Natural killer cell treated with Interleukin-12 subunit alpha and Interleukin-12 subunit beta and Interleukin-15 and Interleukin-18, amount 100 ng/mL, for 72 hours (primary cell): ENCODE measurements around the gene SLC45A1. TPM values are rescaled to one million over a fixed set of nuclear protein-coding genes. Genes with fewer than 3 reads are reported as not detected.

ENCODE experiments used
- ATAC-seq, 2 donors: fragments of 150-1000 bp; cut with Tn5 transposase in 1 of 2; sonication (Bioruptor Pico), chemical (Tn5 transposase) in 1 of 2; 2 replicates each; pipeline ENCODE4 v1.10.0; 2021
- DNase-seq: peaks from one replicate; pipeline ENCODE4 v3.0.0; 2022; ENCODE audit warnings: low spot score
- H3K27ac Mint-ChIP-seq, 2 donors: 1 replicate in 1 of 2; 2 replicates in 1 of 2; pipeline ENCODE4 v1.8.0; 2022; ENCODE audit warnings: mixed read lengths in 2 of 2, mild to moderate bottlenecking in 1 of 2, moderate library complexity in 1 of 2
- H3K27me3 Mint-ChIP-seq, 2 donors: 1 replicate in 1 of 2; 2 replicates in 1 of 2; pipeline ENCODE4 v1.8.0; 2022; ENCODE audit warnings: mixed read lengths in 2 of 2
- H3K36me3 Mint-ChIP-seq: one replicate; pipeline ENCODE4 v1.8.0; 2022; ENCODE audit warnings: mixed read lengths
- H3K4me1 Mint-ChIP-seq, 2 donors: 1 replicate in 1 of 2; 2 replicates in 1 of 2; pipeline ENCODE4 v1.8.0; 2022; ENCODE audit warnings: low read depth in 2 of 2, mixed read lengths in 2 of 2, mild to moderate bottlenecking in 1 of 2
- H3K4me3 Mint-ChIP-seq: one replicate; pipeline ENCODE4 v1.8.0; 2022; ENCODE audit warnings: mixed read lengths
- H3K9me3 Mint-ChIP-seq: 2 replicates; pipeline ENCODE4 v1.8.0; 2022; ENCODE audit warnings: mixed read lengths
- total RNA-seq, 2 donors: library from RNA; stranded (reverse); gene quantifications; one replicate each; pipeline ENCODE4 v1.2.3, GENCODE V29; 2022

SLC45A1 gene
- total RNA-seq, 2 donors from 2014 or later: 0.22 to 0.26 TPM

DNA sequence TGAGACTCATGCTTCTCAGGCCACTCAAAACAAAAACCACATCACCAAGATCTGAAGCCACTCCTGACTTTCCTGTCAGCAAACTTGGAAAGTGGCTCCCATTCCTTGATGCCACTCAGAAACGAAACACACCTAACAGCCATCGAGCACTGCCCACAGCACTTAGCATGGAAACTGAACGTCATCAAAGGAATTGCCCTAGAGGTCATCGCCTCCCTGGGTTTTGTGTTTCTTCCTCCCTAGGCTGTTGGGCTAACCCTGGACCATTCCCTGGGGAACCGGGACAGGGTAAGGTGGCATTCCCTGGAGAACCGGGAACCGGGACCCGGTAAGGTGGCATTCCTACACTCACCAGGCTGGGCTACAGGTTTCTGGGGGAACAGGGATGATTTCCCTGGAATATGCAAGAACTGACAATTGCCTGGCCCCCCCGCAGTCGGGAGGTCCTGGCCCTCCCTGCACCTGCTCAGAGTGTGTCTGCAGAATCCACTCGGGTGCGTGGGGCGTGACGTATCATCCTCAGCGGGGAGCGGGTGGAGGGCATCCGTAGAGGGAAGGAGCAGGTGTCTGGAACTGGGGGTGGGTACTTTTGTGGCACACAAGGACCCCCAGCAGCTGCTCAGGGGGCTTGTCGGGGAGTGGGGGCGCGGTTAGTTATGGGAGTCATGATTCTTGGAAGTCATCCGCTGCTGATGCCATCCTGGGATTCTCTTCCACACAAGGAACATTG lies 30.3 kb downstream of the SLC45A1 start:
- ATAC-seq (no peak), DNase-seq (no peak)
- peaks cover 0 to 8% of the 10 kb centered on the region in 2 donors for H3K4me1 Mint-ChIP-seq
- peaks cover 0 to 4% of the 10 kb centered on the region in 2 donors for H3K27me3 Mint-ChIP-seq
- no peak overlapping the region for H3K27ac Mint-ChIP-seq
- H3K4me3 Mint-ChIP-seq: no peak overlapping the region
- H3K36me3 Mint-ChIP-seq: no peaks in the 10 kb centered on the region
- no peaks in the 10 kb centered on the region for H3K9me3 Mint-ChIP-seq

DNA sequence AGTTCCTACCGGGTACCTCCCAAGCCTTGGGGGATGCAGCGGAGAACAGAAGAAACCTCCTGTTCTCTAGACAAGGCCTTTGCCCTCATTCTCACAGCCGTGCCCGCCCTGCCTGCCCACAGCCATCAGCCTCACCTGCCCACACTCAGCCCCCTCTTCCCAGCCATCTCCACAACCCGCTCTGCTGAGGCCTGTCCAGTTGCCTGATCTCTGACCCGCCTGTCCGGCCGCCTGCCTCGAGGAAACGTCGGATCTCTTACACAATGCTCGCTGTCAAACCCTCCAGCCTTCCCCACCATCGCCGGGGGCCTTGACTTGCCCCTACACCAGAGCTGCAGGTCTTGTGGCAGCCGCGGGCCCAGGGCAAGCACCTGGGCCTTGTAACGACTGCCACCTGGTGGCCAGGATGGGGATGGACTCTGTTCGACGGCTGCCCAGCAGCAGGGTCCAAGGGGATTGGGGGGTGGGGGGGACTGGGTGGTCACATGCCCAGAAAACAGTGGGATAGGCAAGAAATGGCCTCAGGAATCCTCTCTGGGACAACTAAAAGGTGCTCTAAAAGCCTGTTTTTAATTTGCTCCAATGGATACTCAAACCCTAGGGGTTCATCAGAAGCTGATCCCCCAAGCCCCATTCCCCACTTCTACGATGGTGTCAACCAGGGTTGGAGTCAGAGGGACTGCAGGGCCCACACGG lies 31.0 kb downstream of the SLC45A1 start:
- H3K27ac Mint-ChIP-seq: no peak overlapping the region

DNA sequence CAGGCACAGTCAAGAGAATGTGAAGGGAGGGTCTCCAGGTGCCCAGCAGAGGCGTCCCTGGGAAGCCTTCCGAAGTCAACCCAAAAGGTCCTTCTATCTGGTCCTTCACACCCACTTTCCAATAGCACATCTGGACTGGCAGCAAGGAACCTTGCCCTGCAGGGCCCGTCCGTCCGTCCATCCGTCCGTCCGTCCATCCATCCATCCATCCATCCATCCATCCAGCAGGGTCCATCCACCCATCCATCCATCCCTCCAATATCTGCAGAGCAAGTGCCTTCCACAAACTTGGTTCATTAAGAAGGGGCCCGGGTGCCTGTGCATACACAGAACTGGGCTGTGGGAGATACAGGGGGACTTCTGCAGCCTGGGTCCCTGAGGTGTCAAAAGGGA lies 31.6 kb downstream of the SLC45A1 start:
- no peak for DNase-seq
- H3K27ac Mint-ChIP-seq: no peak overlapping the region

More for the DNA sequence above, 31.0 kb downstream of the SLC45A1 start:
- Mint-ChIP-seq H3K36me3 (no peaks in the 10 kb centered on the region), H3K4me3 (no peak overlapping the region), H3K9me3 (no peaks in the 10 kb centered on the region), H3K4me1 (peaks cover 0 to 8% of the 10 kb centered on the region in 2 donors), H3K27me3 (peaks cover 0 to 4% of the 10 kb centered on the region in 2 donors)
- ATAC-seq (peak; percentile 64 to 74), DNase-seq (no peak)

DNA sequence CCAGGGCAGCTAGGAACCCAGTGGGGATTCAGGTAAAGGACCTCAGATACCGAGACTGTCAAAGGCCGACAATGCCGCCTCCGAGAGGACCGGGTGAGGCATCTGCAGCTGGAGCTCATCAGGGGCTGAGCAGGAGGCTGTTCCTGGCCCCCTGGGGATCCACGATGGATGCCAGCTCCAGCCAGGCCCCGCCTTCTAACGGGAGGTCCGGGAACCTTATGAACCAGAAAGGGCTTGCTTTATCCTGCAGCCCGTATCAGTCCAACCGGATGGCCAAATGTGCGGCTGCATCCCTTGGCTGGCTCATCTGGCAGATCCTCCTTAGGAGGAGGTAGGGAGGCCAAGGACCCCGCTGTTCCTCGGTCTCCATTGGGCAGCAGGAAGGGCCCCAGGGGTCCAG lies 32.0 kb downstream of the SLC45A1 start:
- no peaks in the 10 kb centered on the region for H3K9me3 Mint-ChIP-seq
- H3K27ac Mint-ChIP-seq: no peak overlapping the region
- no peak for ATAC-seq

More for the DNA sequence above, 31.6 kb downstream of the SLC45A1 start:
- Mint-ChIP-seq H3K27me3 (peaks cover 0 to 4% of the 10 kb centered on the region in 2 donors), H3K4me1 (peaks cover 0 to 8% of the 10 kb centered on the region in 2 donors), H3K36me3 (no peaks in the 10 kb centered on the region), H3K4me3 (no peak overlapping the region), H3K9me3 (no peaks in the 10 kb centered on the region)
- ATAC-seq: no peak

DNA sequence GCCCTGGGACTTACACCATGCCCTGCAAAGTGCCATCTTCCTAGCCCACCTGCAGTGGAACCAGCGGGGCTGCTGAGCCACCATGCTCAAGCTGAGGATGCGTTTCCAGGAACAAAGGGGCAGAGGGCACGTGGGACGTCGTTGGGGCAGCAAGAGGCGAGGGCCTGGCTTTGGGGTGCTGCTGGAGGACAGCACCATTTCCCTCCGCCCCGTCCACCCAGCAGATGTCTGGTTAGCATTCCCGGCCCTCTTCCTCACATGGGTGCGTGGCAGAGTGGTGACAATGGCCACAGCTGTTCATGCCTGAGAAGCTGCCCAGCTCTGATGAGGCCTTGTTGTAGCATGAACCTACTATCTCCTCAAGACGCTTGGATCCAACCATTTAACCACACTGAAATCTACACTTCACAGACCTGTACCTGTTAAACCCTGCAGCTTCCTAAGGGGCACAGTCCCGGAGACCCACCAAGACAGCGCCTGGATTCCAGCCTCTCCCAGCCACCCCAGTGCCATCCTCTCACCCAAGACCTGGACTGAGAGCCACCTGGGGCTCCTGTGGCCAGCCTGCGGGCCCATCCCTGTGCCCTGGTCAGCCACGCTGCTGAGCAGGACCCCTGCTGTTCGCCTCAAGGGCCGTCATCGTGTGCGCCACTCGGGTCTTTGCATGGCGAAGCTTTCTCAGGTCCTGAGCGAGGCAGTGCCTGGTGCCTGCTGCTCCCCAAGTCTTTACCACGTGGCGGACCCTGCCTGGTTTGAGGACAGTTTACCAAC lies 33.2 kb downstream of the SLC45A1 start:
- no peak for ATAC-seq
- no peaks in the 10 kb centered on the region for H3K36me3 Mint-ChIP-seq

More for the DNA sequence above, 32.0 kb downstream of the SLC45A1 start:
- no peak for DNase-seq
- Mint-ChIP-seq H3K4me1 (peaks cover 0 to 8% of the 10 kb centered on the region in 2 donors), H3K4me3 (no peak overlapping the region), H3K27me3 (peaks cover 0 to 4% of the 10 kb centered on the region in 2 donors), H3K36me3 (no peaks in the 10 kb centered on the region)

DNA sequence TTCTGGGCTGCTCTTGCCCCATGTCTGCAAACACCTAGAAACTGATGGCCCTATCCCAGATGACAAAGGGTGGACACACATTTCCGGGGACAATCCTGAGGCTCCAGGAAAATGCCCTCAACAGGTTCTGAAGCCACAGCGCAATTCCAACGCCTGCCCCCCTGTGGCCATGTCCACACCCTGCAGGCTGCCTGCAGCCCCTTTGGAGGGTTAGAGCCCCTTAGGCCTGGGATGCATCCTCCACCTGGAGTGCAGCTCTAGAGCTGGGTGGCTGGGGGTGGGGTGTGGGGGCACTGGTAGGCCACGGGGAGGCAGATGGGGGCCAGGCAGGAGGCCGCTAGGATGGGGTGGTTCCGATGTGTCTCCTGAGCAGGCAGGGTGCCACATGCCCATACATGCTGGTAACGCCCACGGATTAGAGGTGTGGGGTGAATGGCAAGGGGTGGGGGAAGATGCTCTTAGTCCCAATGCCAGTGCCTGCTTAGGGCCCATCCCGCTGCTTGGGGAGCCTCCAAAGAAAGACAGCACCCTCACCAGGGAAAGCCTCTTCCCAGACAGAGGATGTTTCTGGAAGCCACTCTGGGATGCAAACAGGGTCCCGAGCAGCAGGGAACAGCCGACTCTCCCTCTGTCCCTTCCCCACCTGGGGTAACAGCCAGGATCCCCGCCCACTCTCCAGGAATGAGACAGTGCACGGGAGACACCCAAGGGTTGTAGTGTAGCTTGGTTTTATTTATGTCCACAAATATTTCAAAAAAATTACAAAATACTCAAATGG lies 34.0 kb downstream of the SLC45A1 start:
- H3K4me3 Mint-ChIP-seq: no peak overlapping the region
- ATAC-seq (no peak), DNase-seq (no peak)
- H3K27me3 Mint-ChIP-seq: no peaks in the 10 kb centered on the region
- no peak overlapping the region for H3K27ac Mint-ChIP-seq
- H3K9me3 Mint-ChIP-seq: no peaks in the 10 kb centered on the region
- H3K4me1 Mint-ChIP-seq: peaks cover 0 to 4% of the 10 kb centered on the region in 2 donors
- no peaks in the 10 kb centered on the region for H3K36me3 Mint-ChIP-seq

More for the DNA sequence above, 33.2 kb downstream of the SLC45A1 start:
- Mint-ChIP-seq H3K27me3 (peaks cover 0 to 4% of the 10 kb centered on the region in 2 donors), H3K4me1 (peaks cover 0 to 8% of the 10 kb centered on the region in 2 donors), H3K27ac (no peak overlapping the region), H3K4me3 (no peak overlapping the region), H3K9me3 (no peaks in the 10 kb centered on the region)
- no peak for DNase-seq

DNA sequence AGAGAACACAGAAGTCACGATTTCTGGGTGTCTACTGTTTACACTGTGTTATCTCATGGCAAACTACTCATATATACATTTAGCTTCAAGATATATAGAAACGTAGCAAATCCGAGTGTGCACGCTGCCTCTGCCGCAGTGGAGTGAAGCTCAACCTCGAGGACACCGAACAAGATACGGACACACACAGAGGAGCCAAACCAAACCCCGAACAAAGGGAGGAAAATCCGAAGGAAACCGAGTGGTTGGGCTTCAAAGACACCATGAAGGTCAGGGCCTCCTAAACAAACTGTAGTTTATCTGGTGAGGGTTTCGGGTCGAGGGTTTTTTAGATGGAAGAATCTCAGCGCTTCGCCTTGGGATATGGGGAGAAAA lies 34.5 kb downstream of the SLC45A1 start:
- Mint-ChIP-seq H3K4me3 (no peak overlapping the region), H3K36me3 (no peaks in the 10 kb centered on the region), H3K27ac (no peak overlapping the region), H3K9me3 (no peaks in the 10 kb centered on the region), H3K27me3 (no peaks in the 10 kb centered on the region), H3K4me1 (peaks cover 0 to 7% of the 10 kb centered on the region in 2 donors)
- DNase-seq (no peak), ATAC-seq (no peak)

DNA sequence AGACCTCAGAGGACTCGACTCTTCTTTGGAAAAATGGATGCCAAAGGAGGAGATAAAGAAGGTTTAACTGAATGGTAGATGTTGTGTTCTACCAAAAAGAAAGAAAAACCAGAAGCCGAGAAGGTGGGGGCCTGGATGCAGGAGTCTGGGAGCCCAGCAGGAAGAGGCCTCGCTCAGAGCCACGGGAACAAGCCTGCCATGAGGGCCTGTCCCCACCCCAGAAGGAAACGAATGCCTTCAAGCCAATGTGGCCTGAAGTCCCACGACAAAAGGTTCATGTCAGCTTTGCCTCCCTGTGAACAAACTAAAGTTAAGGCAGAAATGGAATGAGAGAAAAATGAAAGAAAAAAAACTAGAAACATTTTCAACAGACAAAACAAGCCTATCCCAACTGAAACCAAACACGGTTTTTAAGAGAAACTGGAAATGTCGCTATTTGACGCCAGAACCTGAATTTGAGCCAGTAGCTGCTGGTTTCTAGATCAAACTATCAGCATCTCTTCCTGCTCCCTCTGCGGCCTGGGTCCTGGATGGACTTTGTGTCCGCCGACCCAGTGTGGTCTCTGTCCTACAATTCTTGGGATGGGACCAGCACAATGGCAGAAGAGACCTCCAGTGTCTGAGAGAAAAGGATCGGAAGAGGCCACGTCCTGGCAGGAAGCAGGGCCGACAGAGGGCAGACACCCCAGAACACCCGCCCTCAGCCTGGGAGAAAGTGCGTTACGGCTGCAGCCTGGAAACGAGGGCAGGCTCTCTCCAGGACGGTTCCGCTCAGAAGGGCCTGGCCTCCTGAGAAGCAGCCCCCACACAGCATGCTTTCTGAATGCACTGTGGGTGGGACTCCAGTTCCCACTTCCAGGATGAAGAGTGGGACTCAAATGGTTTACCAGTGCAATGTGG lies 35.2 kb downstream of the SLC45A1 start:
- Mint-ChIP-seq H3K9me3 (no peaks in the 10 kb centered on the region), H3K4me1 (peaks cover 0 to 10% of the 10 kb centered on the region in 2 donors), H3K27ac (no peak overlapping the region), H3K4me3 (no peak overlapping the region), H3K27me3 (no peaks in the 10 kb centered on the region), H3K36me3 (no peaks in the 10 kb centered on the region)
- ATAC-seq (no peak), DNase-seq (no peak)

DNA sequence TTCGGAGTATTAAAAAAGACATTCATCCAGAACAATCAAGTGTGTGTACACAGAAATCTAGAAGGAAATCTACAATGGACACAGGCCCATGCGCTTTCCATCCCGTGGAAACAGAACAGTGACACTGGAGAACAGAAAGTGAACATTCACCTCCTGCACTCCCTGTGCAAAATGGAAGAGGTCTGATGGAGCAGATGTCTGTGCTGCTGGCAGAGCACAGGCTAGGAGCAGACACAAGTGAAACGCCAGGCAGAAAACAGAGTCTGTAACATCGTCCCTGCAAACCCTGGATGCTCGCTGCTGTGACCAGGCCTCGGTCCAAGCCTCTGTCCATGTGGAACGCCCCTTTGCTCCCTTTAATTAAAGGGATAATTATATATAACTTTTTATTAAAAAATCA lies 36.1 kb downstream of the SLC45A1 start:
- no peaks in the 10 kb centered on the region for H3K27me3 Mint-ChIP-seq
- H3K4me1 Mint-ChIP-seq: peaks cover 0 to 7% of the 10 kb centered on the region in 2 donors
- H3K4me3 Mint-ChIP-seq: no peak overlapping the region
- H3K9me3 Mint-ChIP-seq: no peaks in the 10 kb centered on the region
- no peaks in the 10 kb centered on the region for H3K36me3 Mint-ChIP-seq
- ATAC-seq: no peak
- no peak for DNase-seq
- H3K27ac Mint-ChIP-seq: no peak overlapping the region

DNA sequence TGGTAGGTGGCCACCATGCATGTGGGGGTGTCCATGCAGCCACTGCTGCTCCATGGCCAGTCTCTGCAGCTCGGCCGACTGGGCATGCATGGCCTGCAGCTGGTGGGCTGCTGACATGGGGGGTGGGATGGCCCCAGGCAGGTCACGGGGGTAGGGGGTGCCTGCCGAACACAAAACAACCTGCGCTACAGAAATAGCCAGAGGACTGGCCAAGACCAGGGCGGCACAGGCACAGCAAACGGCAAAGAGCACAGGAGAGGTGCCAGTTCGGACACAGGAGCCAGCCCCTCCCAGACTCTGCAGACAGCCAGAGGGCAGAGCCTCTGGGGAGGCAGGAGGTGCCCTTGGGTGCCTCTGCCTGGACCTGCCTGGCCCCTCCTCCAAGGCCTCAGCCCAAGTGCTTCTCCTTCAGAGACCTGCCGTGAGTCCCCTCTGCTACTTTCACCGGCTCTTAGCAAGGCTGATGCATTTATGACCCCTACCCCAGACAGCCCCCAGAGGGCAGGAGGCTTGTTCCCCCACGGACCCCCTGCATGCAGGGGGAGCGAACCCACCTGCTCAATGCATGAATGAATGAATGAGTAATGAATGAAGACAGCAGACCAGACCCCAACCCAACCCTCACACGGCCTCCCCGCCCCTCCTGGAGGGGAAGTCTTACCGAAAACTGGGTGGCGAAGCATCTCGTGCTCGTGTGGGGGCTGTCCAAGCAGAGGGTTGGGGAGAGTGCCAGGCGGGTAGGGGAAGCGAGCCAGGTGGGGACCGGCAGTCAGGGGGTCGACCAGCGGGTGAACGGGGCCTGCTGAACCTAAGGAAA lies 37.7 kb downstream of the SLC45A1 start:
- H3K27ac Mint-ChIP-seq: no peak overlapping the region
- H3K4me1 Mint-ChIP-seq: peaks cover 0 to 9% of the 10 kb centered on the region in 2 donors

DNA sequence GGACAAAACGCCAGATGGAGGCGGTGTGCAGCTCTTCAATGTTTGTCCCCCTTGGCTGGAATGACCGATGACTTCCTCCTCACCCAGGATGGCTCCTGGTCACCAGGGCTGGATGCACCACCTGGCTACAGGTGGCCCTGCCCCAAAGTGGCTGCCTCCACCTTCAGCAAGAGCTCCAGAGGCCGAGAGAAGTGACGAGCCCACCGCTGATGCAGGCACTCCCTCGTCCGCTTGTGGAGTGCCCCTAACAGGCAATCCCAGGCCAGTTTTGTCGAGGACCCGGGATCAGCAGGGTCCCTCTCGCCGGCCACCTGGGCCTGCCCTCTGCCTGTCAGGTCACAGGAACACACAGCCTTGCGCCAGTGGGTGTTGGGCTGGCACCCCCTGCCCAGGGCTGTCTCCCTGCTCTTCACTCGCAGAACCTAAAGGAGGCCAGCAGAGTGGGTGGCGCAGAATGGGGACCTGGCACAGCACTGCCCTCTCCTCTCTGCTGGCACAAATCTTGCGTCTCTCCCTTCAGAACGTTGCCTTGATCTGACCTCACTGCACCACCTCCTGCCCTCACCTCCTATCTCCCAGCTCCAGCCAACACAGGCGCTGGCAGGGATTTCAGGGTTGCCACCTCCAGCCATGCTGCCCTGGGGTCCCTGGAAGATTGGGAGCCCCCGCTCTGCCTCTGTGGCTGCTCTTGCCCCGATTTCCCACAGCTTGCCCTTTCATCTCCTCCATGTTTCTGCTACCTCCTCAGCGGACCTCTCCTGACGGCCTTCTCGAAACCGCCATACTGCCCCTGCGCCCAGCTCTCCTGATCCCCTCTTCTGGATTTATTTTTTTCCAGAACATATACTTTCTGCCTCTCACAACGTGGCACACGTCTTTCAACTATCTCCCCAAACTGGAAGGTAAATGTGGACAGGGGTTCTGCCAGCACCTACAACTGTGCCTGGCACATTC lies 38.6 kb downstream of the SLC45A1 start:
- H3K27me3 Mint-ChIP-seq: no peaks in the 10 kb centered on the region
- no peak overlapping the region for H3K4me3 Mint-ChIP-seq
- DNase-seq (no peak), ATAC-seq (no peak)
- no peaks in the 10 kb centered on the region for H3K36me3 Mint-ChIP-seq
- H3K9me3 Mint-ChIP-seq: no peaks in the 10 kb centered on the region
- H3K4me1 Mint-ChIP-seq: peaks cover 0 to 9% of the 10 kb centered on the region in 2 donors
- H3K27ac Mint-ChIP-seq: no peak overlapping the region

More for the DNA sequence above, 37.7 kb downstream of the SLC45A1 start:
- Mint-ChIP-seq H3K27me3 (no peaks in the 10 kb centered on the region), H3K36me3 (no peaks in the 10 kb centered on the region), H3K4me3 (no peak overlapping the region), H3K9me3 (no peaks in the 10 kb centered on the region)
- DNase-seq (no peak), ATAC-seq (no peak)
